K562 (cell line): ENCODE data around the gene CCL19. TPM values are rescaled to one million over a fixed set of nuclear protein-coding genes. Genes with fewer than 3 reads are reported as not detected.
A peak's percentile ranks its signal among the peaks of the same experiment; 100 is the strongest.

Experiments
- BCOR ChIP-seq: fragments of 450-650 bp; IDR thresholded peaks from 2 replicates; pipeline ENCODE4 v1.6.1; 2016
- CREBBP ChIP-seq: IDR thresholded peaks from one replicate; pipeline ENCODE4 v1.6.1; 2012; ENCODE audit warnings: low read depth, mild to moderate bottlenecking, control low read depth, inconsistent platforms, low read length
- FOXJ2 ChIP-seq: fragments of 200-800 bp; sonication (Bioruptor generic); IDR thresholded peaks from 2 replicates; pipeline ENCODE4 v1.6.1; 2016; ENCODE audit warnings: missing genetic modification characterization, missing compliant biosample characterization
- MEF2A ChIP-seq: IDR thresholded peaks from 2 replicates; pipeline ENCODE4 v1.6.1; 2011; ENCODE audit warnings: low read depth, mild to moderate bottlenecking, low read length, moderate library complexity; ENCODE audit not compliant: control insufficient read depth
- NR2C1 ChIP-seq, 2 experiments: fragments of 450-650 bp; IDR thresholded peaks; 2 replicates each; pipeline ENCODE4 v1.6.1; 2017; ENCODE audit warnings: mild to moderate bottlenecking in 2 of 2, antibody characterized with exemption in 1 of 2, inconsistent platforms in 1 of 2, missing compliant biosample characterization in 1 of 2, missing genetic modification characterization in 1 of 2
- NRF1 ChIP-seq, 2 experiments: fragments of 450-650 bp; IDR thresholded peaks in 1 of 2; conservative IDR thresholded peaks in 1 of 2; 2 replicates each; pipeline ENCODE4 v1.6.1; 2014; ENCODE audit warnings: mild to moderate bottlenecking in 2 of 2
- PCBP1 ChIP-seq: fragments of 200-400 bp; formaldehyde crosslinking; IDR thresholded peaks from 2 replicates; pipeline ENCODE4 v1.6.1; 2018; ENCODE audit warnings: mild to moderate bottlenecking, low read depth, low read length; ENCODE audit not compliant: poor library complexity, severe bottlenecking
- ZBTB17 ChIP-seq: fragments of 450-650 bp; formaldehyde crosslinking; IDR thresholded peaks from 2 replicates; pipeline ENCODE4 v1.4.0; 2020; ENCODE audit warnings: mild to moderate bottlenecking
- ZNF444 ChIP-seq: fragments of 250-450 bp; sonication (Bioruptor Pico); IDR thresholded peaks from 2 replicates; pipeline ENCODE4 v1.4.0; 2020; ENCODE audit warnings: mild to moderate bottlenecking, moderate library complexity
- ZNF707 ChIP-seq: fragments of 250-450 bp; sonication (Bioruptor Pico); conservative IDR thresholded peaks from 2 replicates; pipeline ENCODE4 v1.8.0; 2022; ENCODE audit warnings: inconsistent platforms, mild to moderate bottlenecking, moderate library complexity
- polyA plus RNA-seq, 8 experiments: library from polyadenylated mRNA; depleted of rRNA in 4 of 8; stranded (reverse) in 5 of 8; unstranded in 3 of 8; fragments of >200 nt; fragmentation: Nextera tagmentation in 2 of 8; fragmentation: Illumina TruSeq in 1 of 8; extraction: Ambion mirVana in 2 of 8; extraction: Trizol in 1 of 8; gene quantifications; 2 replicates each; pipeline versions ENCODE4 v1.2.1 to v1.2.3, GENCODE V29; 2011 to 2014; ENCODE audit warnings: inconsistent platforms in 1 of 8, missing spikeins in 1 of 8
- total RNA-seq, 7 experiments: library from RNA; depleted of rRNA in 6 of 7; stranded (reverse); fragments of >200 nt in 6 of 7; fragmentation: Illumina TruSeq in 2 of 7; extraction: Trizol in 2 of 7; gene quantifications; 2 replicates each; pipeline versions ENCODE4 v1.2.1 to v1.2.3, GENCODE V29; 2011 to 2021; ENCODE audit warnings: low replicate concordance in 1 of 7
- TF ChIP-seq, protein P1 (sequence below), 2 experiments: fragments of 450-650 bp; conservative IDR thresholded peaks; 2 replicates each; pipeline ENCODE4 v1.6.1; 2017; ENCODE audit warnings: mild to moderate bottlenecking in 2 of 2, moderate library complexity in 2 of 2
- TF ChIP-seq, protein P2 (sequence below): fragments of 250-450 bp; sonication (Bioruptor Pico); IDR thresholded peaks from 2 replicates; pipeline ENCODE4 v1.6.1; 2021; ENCODE audit warnings: mild to moderate bottlenecking
- TF ChIP-seq, protein P3 (sequence below), 2 experiments: fragments of 450-650 bp in 1 of 2; sonication (generic) in 1 of 2; formaldehyde crosslinking in 1 of 2; IDR thresholded peaks; 2 replicates each; pipeline versions ENCODE4 v1.7.1 to v1.9.0; 2016 to 2022; ENCODE audit warnings: inconsistent platforms in 1 of 2, mild to moderate bottlenecking in 1 of 2, missing genetic modification reagents in 1 of 2

CCL19 gene
- total and polyA plus RNA-seq, 9 of the 15 experiments (the other 6 are each of a cell fraction or from before 2014, with no cell fraction given) = not detected

DNA sequence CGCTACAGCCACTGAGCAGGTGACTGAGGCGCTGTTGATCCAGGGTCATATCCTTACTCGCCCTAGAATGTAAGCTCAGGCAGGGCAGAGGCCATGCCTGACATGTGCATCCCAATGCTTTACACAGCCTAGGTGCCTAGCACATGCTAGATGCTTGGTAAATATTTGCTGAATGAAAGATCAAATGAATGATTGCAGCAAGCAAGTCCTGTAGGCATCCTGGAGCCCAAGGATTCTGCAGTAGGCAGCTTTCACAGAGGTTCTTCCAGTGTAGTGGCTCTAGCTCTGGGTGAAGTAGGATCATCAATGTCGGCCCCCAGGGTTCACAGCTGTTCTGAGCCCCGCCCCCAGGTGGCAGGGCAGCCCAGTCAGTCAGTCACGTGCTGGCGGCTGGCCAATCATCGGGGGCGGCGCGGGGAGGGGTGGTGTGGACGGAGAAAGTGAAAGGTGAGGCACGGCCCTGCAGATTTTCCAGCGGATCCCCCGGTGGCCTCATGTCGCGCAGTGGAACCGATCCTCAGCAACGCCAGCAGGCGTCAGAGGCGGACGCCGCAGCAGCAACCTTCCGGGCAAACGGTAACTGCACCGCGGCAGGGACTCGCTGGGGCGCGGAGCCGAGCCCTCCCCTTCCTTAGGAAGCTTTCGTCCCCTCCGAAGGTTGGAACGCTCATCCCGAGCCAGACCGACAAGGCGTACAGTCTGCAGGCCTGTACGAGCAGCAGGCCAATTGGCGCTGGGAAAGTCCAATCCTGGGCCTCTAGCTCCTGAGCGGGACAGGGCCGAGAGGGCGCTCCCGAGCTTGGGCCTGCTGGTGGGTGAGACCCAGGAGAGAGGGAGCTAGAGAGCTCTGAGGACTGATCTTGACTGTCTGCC is 44.6 kb downstream of the CCL19 start, which contains the start of gene GALT (continued):
- TF ChIP-seq ZNF444 (CRISPR knock-in tag) (no peak), FOXJ2 (tag) (no peak), BCOR (peak; percentile 48; the same call in 1 of the 2 replicates), ZBTB17 (CRISPR knock-in tag) (no peak; the same call in 1 of the 2 replicates), NRF1 (conservative IDR thresholded peaks at IDR 0.05 in 1 of 2, IDR thresholded peaks at IDR 0.05 in 1 of 2) (peak in 1 of 2 experiments; percentile 57; a peak in 2 of 4 replicates), ZNF707 (CRISPR knock-in tag) (no peak), CREBBP (no peak), NR2C1 (IDR thresholded peaks at IDR 0.05) (0 out of 2 replicates have a peak, but pooled peaks have one; percentile 27), NR2C1 (tag; IDR thresholded peaks at IDR 0.05) (no peak), PCBP1 (no peak), MEF2A (no peak)
- TF ChIP-seq, protein P1, sequence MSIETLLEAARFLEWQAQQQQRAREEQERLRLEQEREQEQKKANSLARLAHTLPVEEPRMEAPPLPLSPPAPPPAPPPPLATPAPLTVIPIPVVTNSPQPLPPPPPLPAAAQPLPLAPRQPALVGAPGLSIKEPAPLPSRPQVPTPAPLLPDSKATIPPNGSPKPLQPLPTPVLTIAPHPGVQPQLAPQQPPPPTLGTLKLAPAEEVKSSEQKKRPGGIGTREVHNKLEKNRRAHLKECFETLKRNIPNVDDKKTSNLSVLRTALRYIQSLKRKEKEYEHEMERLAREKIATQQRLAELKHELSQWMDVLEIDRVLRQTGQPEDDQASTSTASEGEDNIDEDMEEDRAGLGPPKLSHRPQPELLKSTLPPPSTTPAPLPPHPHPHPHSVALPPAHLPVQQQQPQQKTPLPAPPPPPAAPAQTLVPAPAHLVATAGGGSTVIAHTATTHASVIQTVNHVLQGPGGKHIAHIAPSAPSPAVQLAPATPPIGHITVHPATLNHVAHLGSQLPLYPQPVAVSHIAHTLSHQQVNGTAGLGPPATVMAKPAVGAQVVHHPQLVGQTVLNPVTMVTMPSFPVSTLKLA (conservative IDR thresholded peaks at IDR 0.05) = peak; percentile 68 to 69; a peak in 3 of 4 replicates
- TF ChIP-seq, protein P2, sequence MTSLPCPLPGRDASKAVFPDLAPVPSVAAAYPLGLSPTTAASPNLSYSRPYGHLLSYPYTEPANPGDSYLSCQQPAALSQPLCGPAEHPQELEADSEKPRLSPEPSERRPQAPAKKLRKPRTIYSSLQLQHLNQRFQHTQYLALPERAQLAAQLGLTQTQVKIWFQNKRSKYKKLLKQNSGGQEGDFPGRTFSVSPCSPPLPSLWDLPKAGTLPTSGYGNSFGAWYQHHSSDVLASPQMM (CRISPR knock-in tag) = no peak
- TF ChIP-seq, protein P3, sequence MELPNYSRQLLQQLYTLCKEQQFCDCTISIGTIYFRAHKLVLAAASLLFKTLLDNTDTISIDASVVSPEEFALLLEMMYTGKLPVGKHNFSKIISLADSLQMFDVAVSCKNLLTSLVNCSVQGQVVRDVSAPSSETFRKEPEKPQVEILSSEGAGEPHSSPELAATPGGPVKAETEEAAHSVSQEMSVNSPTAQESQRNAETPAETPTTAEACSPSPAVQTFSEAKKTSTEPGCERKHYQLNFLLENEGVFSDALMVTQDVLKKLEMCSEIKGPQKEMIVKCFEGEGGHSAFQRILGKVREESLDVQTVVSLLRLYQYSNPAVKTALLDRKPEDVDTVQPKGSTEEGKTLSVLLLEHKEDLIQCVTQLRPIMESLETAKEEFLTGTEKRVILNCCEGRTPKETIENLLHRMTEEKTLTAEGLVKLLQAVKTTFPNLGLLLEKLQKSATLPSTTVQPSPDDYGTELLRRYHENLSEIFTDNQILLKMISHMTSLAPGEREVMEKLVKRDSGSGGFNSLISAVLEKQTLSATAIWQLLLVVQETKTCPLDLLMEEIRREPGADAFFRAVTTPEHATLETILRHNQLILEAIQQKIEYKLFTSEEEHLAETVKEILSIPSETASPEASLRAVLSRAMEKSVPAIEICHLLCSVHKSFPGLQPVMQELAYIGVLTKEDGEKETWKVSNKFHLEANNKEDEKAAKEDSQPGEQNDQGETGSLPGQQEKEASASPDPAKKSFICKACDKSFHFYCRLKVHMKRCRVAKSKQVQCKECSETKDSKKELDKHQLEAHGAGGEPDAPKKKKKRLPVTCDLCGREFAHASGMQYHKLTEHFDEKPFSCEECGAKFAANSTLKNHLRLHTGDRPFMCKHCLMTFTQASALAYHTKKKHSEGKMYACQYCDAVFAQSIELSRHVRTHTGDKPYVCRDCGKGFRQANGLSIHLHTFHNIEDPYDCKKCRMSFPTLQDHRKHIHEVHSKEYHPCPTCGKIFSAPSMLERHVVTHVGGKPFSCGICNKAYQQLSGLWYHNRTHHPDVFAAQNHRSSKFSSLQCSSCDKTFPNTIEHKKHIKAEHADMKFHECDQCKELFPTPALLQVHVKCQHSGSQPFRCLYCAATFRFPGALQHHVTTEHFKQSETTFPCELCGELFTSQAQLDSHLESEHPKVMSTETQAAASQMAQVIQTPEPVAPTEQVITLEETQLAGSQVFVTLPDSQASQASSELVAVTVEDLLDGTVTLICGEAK (IDR thresholded peaks at IDR 0.05) = 0 out of 2 replicates have a peak, but pooled peaks have one; percentile 30
- TF ChIP-seq, protein P3 (CRISPR knock-in tag; IDR thresholded peaks at IDR 0.05) = no peak
